Testis (tissue), 2 donors: Measurements from ENCODE around the gene CAMTA1.

ENCODE experiments used
- CTCF ChIP-seq, 3 experiments: fragments of 450-650 bp in 2 of 3; fragments of 200-600 bp in 1 of 3; sonication (generic) in 1 of 3; IDR thresholded peaks; one replicate each; pipeline ENCODE4 v1.5.1; 2016 to 2019; ENCODE audit warnings: antibody characterized with exemption in 3 of 3, mild to moderate bottlenecking in 2 of 3, moderate library complexity in 1 of 3
- POLR2A ChIP-seq: fragments of 450-650 bp; IDR thresholded peaks from one replicate; pipeline ENCODE4 v1.6.1; 2017; ENCODE audit warnings: antibody characterized with exemption, mild to moderate bottlenecking, moderate library complexity

DNA sequence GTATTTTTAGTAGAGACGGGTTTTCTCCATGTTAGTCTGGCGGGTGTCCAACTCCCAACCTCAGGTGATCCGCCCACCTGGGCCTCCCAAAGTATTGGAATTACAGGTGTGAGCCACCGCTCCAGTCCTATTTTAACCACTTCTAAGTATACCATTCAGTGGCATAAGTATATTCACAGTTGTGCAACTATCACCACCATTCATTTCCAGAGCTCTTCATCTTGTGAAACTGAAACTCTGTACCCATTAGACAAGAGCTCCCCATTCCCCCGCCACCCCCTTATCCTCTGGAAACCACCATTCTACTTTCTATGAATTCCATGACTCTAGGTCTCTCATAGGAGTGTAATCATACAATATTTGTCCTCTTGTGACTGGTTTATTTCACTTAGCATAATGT is 40.2 kb upstream of the CAMTA1 start:
- no peak for TF ChIP-seq CTCF (IDR thresholded peaks at IDR 0.05)
- no peak for TF ChIP-seq POLR2A
